Osteocyte (in vitro differentiated cells): Measurements from ENCODE around the gene ANKS3. TPM values are rescaled to one million over a fixed set of nuclear protein-coding genes. Genes with fewer than 3 reads are reported as not detected.

ENCODE experiments used
- DNase-seq: peaks from one replicate; pipeline ENCODE4 v3.0.0; 2021; ENCODE audit warnings: mixed read lengths; ENCODE audit not compliant: unreplicated experiment; ENCODE audit errors: extremely low spot score
- H3K27ac Mint-ChIP-seq: one replicate; pipeline ENCODE4 v1.8.0; 2021; ENCODE audit warnings: mild to moderate bottlenecking, mixed read lengths; ENCODE audit not compliant: unreplicated experiment
- H3K27me3 Mint-ChIP-seq: one replicate; pipeline ENCODE4 v1.8.0; 2021; ENCODE audit warnings: mixed read lengths; ENCODE audit not compliant: unreplicated experiment
- H3K36me3 Mint-ChIP-seq: one replicate; pipeline ENCODE4 v1.8.0; 2021; ENCODE audit warnings: mixed read lengths; ENCODE audit not compliant: unreplicated experiment
- H3K4me1 Mint-ChIP-seq: one replicate; pipeline ENCODE4 v1.8.0; 2021; ENCODE audit warnings: mixed read lengths; ENCODE audit not compliant: unreplicated experiment
- H3K4me3 Mint-ChIP-seq: one replicate; pipeline ENCODE4 v1.8.0; 2021; ENCODE audit warnings: mild to moderate bottlenecking, moderate library complexity, mixed read lengths; ENCODE audit not compliant: unreplicated experiment
- H3K9me3 Mint-ChIP-seq: one replicate; pipeline ENCODE4 v1.8.0; 2021; ENCODE audit warnings: mixed read lengths; ENCODE audit not compliant: unreplicated experiment
- CTCF ChIP-seq: fragments of 200-600 bp; sonication (generic); IDR thresholded peaks from 2 replicates; pipeline ENCODE4 v1.5.0; 2021; ENCODE audit warnings: antibody characterized with exemption, mild to moderate bottlenecking, moderate library complexity
- total RNA-seq: library from RNA; stranded (reverse); gene quantifications from 2 replicates; pipeline ENCODE4 v1.2.1, GENCODE V29; 2021

The ANKS3 gene
- total RNA-seq, 1 donor from 2014 or later: 30.0 TPM

GRCh38 chr16:4689864-4690704, 44.0 kb downstream of the ANKS3 start:
- Mint-ChIP-seq H3K27me3 (no peaks in the 10 kb centered on the region), H3K27ac (no peak overlapping the region), H3K9me3 (no peaks in the 10 kb centered on the region), H3K4me1 (peaks cover 13% of the 10 kb centered on the region), H3K4me3 (no peak overlapping the region), H3K36me3 (peaks cover 9% of the 10 kb centered on the region)
- TF ChIP-seq CTCF: no peak
- DNase-seq: no peak

- TF ChIP-seq CTCF: no peak
- Mint-ChIP-seq H3K4me1 (peaks cover 10% of the 10 kb centered on the region), H3K9me3 (no peaks in the 10 kb centered on the region), H3K27ac (no peak overlapping the region), H3K4me3 (no peak overlapping the region), H3K27me3 (no peaks in the 10 kb centered on the region), H3K36me3 (peaks cover 13% of the 10 kb centered on the region)
- DNase-seq: no peak
Observed at GRCh38 chr16:4689091-4689671, 44.9 kb downstream of the ANKS3 start.

- no peak for DNase-seq
- TF ChIP-seq CTCF: no peak
- Mint-ChIP-seq H3K27me3 (no peaks in the 10 kb centered on the region), H3K36me3 (peaks cover 13% of the 10 kb centered on the region), H3K9me3 (no peaks in the 10 kb centered on the region), H3K4me1 (peaks cover 10% of the 10 kb centered on the region), H3K4me3 (no peak overlapping the region), H3K27ac (no peak overlapping the region)
Observed at GRCh38 chr16:4688674-4689045, 45.4 kb downstream of the ANKS3 start.

- Mint-ChIP-seq H3K4me3 (no peak overlapping the region), H3K27me3 (no peaks in the 10 kb centered on the region), H3K36me3 (peaks cover 16% of the 10 kb centered on the region), H3K4me1 (peaks cover 10% of the 10 kb centered on the region), H3K27ac (no peak overlapping the region), H3K9me3 (no peaks in the 10 kb centered on the region)
- DNase-seq: no peak
- TF ChIP-seq CTCF: no peak
Observed at GRCh38 chr16:4687946-4688673, 46.0 kb downstream of the ANKS3 start.

GRCh38 chr16:4687416-4687815, 46.7 kb downstream of the ANKS3 start:
- DNase-seq: no peak
- H3K4me3 Mint-ChIP-seq: no peak overlapping the region
- TF ChIP-seq CTCF: no peak
- no peak overlapping the region for H3K27ac Mint-ChIP-seq
- H3K4me1 Mint-ChIP-seq: peaks cover 6% of the 10 kb centered on the region
- peaks cover 16% of the 10 kb centered on the region for H3K36me3 Mint-ChIP-seq
- H3K9me3 Mint-ChIP-seq: no peaks in the 10 kb centered on the region
- no peaks in the 10 kb centered on the region for H3K27me3 Mint-ChIP-seq
